Activated naive CD4-positive, alpha-beta T cell (primary cell): ENCODE results near the gene GRIP1.

ENCODE experiments used
- DNase-seq, 4 experiments: peaks; one replicate each; lab custom pipeline; 2025; lab: John Stamatoyannopoulos, UW

Gene GRIP1, protein sequence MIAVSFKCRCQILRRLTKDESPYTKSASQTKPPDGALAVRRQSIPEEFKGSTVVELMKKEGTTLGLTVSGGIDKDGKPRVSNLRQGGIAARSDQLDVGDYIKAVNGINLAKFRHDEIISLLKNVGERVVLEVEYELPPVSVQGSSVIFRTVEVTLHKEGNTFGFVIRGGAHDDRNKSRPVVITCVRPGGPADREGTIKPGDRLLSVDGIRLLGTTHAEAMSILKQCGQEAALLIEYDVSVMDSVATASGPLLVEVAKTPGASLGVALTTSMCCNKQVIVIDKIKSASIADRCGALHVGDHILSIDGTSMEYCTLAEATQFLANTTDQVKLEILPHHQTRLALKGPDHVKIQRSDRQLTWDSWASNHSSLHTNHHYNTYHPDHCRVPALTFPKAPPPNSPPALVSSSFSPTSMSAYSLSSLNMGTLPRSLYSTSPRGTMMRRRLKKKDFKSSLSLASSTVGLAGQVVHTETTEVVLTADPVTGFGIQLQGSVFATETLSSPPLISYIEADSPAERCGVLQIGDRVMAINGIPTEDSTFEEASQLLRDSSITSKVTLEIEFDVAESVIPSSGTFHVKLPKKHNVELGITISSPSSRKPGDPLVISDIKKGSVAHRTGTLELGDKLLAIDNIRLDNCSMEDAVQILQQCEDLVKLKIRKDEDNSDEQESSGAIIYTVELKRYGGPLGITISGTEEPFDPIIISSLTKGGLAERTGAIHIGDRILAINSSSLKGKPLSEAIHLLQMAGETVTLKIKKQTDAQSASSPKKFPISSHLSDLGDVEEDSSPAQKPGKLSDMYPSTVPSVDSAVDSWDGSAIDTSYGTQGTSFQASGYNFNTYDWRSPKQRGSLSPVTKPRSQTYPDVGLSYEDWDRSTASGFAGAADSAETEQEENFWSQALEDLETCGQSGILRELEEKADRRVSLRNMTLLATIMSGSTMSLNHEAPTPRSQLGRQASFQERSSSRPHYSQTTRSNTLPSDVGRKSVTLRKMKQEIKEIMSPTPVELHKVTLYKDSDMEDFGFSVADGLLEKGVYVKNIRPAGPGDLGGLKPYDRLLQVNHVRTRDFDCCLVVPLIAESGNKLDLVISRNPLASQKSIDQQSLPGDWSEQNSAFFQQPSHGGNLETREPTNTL

DNA sequence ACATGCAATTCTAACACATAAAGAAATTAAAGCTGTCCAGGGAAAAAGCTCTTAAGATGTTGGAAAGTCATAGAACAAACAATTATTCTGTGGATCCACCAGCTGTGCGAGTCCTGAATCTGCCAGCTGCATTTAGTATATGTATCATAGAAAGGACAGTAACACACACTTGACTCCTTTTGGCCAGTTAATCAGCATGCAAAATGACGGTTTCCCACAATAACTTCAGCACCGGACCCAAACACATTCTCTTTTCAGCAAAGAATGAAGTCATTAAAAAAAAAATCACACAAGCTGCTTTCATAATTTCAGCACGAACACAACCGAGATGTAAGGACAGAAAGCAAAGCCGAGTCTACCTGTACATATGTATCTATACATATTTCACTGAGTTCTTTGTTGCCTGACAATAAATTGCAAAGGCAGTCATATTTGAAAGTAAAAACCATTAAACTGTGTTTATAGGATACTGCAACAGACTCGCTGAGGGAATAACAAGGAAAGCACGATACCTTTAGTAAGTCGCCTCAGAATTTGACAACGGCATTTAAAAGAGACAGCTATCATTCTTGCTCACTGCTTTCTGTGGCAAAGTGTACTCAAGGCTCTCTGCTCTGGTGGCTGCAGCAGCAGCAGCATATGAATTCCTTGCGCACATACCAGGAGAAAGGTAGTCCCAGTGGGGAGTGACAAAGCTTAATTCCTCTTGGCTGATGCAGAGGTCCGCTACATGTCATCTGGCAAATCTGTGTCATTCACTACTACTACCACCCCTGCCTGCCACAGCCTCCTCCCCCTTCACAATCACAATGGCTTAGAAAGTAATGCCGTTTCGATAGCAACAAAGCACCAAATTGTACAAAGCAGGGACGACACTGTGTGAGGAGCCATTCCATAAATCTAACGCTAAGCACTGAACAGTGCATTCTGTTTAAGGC, at the start of gene GRIP1:
GRIP1 (minus strand) TSS at position 739 of the 938 bp plus-strand sequence; CDS start at position 567, 172 bp downstream.
- no peak for DNase-seq

GRCh38 chr12:66726556-66726955, 47.7 kb upstream of the GRIP1 start:
- DNase-seq: no peak

- DNase-seq: no peak
These were observed 46.2 kb upstream of the GRIP1 start for GRCh38 chr12:66725031-66725430.

DNA sequence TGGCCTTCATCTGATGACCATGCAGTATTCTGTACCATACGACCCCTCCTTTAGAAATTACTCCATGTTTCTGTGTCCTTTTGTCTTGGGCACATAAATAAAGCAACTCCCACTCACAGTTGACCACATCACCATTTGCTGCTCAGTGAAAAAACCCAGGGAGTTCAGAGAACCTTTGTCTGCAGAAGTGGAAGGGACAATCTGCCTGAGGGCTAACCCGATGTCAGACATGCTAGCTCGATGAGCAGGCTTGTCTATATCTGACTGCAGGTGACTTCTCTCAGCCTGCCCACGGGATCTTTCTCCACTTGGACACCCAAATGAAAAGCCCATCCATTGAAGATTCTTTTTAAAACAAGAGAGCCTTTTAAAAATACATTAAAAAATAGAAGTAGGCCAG, 45.7 kb upstream of the GRIP1 start:
- DNase-seq: no peak

GRCh38 chr12:66724026-66724425, 45.1 kb upstream of the GRIP1 start:
- DNase-seq: no peak

DNA sequence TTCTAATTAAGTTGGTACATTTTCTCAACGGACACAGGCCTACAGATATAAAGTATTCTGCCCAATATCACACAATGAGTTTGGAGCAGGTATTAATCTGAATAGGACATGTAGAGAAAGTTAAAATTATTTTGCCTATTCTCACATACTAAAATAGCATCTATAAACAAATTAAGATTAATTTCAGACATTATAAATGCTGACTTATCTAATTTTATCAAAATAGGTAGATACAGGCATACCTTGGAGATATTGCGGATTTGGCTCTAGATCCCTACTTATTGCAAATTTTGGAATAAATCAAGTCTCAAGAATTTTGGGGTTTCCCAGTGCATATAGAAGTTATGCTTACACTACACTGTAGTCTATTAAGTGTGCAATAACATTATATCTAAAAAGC, 41.0 kb upstream of the GRIP1 start:
- no peak for DNase-seq

DNA sequence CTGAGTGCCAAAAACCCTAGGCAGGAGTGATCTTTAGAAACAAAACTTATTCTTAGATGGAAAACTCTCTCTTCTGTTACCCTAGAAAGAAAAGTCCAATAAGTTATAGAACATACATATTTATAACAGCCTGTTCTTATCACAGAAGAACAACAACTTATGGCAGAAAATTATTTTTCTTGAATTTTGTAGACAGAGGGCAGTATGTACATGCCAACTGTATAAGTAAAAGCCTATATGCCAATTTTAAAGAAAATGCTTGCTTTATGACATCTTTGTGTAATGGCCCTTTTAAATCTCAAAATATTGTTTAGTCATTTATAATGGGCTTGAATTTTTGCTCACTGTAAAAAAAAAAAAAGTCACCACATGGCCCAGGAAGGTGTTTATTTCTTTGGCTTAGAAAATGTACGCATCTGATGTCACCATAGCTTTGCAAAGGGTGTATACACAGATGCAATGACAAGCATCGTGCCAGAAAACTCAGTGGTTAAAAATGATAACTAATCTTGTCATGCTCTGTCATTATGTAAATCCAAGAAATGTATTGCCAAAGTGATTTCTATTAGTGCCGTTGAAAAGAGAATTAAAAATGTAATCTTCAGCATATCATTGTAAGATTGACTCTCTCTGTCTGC, 38.3 kb upstream of the GRIP1 start:
- no peak for DNase-seq

GRCh38 chr12:66716522-66716921, 37.6 kb upstream of the GRIP1 start:
- no peak for DNase-seq

DNA sequence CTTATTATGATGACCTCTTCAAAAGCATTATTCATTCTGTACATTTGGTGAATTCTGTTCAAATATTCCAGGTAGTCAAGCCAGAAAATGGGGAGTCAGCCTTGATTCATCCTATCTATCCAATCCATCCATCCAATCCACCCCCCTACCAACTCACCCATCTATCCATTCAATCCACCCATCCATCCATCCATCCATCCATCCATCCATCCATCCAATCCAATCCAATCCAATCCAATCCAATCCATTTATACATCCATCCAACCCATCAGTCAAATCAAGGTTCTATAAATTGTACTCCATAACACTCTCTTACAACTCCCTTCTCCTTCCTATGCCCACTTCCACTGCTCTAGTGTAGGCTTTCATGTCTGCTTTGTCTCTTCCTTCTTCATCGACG, 35.8 kb upstream of the GRIP1 start:
- DNase-seq: no peak

GRCh38 chr12:66713984-66714383, 35.1 kb upstream of the GRIP1 start:
- no peak for DNase-seq

DNA sequence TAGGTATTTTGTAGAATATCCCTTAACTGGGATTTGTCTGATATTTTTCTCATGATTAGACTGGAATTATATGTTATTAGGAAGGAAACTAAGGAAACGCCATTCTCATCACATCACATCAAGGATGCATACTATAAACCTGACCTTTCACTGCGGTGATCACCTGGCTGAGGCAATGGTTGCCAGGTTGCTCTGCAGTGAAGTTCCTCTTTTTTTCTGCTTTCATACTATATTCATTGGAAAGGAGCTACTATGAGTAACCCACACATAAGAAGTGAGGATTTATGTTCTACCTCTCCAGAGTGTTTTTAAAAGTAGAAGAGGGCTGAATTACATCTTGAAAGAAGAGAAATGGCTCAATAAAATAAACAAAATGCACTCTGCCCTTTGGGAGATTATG, 31.0 kb upstream of the GRIP1 start:
- DNase-seq: no peak

DNA sequence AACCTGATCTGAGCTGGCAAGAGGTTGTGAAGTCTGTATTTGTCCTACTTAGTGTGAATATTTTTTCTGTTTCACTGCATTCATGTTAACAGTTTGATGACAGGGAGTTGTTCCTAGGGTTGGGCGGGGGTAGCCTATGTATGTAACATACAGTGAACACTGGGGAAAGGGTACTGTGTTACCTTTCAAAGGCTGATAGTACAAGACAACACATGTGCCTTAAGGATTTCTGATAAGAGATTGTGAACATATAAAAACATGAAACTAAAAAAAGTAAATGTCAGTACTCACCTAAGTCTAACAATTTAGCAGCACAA, 30.5 kb upstream of the GRIP1 start:
- no peak for DNase-seq

GRCh38 chr12:66708704-66709456, 30.0 kb upstream of the GRIP1 start:
- no peak for DNase-seq

DNA sequence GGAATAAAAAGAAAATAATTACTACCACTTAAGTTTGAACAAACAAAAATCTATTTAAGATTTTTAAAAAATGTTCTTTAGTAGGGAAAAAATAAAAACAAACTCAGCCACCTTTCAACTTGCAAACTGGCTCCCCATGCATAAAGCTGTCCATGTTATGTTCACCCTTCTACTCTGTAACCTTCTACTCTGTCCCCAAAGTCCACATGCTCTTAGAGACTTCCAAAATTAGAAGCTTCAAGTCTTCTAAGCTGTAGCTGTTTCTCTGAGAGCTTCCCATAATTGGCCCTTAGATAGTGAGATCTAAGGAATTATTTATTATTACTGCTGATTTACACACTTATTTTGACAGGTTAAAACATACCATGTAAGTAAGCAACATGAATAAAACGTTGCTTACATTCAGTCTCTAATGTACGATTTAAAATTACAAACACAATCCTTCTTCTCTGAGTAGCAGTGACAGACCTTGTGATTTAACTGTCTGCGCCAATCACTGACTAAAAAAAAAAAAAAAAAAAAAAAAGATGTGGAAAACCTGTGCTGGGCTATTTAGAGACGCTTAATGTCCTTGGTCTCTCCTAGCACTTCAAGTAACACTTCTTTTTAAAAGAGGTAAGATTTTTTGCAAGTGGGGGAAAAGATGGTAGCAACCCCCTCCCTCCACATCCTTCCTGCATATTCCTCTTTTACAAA, 28.3 kb upstream of the GRIP1 start:
- no peak for DNase-seq

- DNase-seq: no peak
These were observed 21.0 kb upstream of the GRIP1 start for GRCh38 chr12:66699738-66700482.

GRCh38 chr12:66698558-66698957, 19.7 kb upstream of the GRIP1 start:
- DNase-seq: no peak

GRCh38 chr12:66697404-66697803, 18.5 kb upstream of the GRIP1 start:
- DNase-seq: no peak

DNA sequence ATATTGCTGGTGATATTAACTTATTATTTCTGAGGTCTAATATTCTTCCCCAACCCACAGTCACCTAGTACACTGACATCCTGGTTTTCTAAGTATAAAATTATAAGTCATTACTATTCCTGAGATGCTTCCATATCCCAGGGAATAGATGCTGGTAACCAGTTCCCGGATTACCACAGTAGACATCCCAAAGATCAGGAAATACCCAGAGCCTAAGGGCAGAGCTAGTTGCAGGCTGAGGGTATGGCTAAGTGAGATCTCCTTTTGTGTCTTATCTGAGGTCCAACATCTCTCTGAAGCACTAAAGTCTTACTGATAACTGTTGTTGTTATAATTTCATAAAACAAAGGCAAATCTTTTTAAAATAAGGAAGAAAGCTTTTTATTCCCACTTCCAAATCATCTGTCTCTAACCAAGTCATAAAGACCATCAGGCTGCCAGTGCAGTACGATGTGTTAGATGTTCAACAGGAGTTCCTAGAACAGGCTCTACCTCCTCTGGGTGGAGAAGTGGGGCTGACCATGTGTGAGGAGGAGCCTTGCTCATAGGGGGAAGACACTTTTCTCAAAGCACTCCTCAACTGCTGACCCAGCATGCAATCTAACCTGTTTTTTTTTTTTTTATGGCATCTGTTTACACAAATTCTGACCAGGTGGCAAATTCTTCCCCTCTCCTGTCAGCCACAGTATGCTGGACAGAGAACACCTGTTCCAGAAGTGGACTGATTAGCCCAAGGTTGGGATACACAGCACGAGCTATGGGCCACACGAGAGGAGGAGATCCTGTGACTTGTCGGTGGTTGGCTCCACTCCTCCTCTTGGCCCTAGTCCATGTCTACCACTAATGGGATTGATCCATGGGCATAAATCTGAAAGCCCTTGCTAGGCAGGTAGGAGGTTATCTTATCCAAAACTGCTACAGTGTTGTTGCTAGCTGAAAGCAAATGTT, 16.1 kb upstream of the GRIP1 start:
- DNase-seq: no peak
